A549 (cell line): ENCODE measurements around the gene DISP2. TPM values are rescaled to one million over a fixed set of nuclear protein-coding genes. Genes with fewer than 3 reads are reported as not detected.

Experiments
- ATAC-seq, 2 experiments: fragments of 200-7000 bp in 1 of 2; fragments of >200 bp in 1 of 2; cut with Nextera tagmentation in 1 of 2; cut with Tn5 transposase in 1 of 2; 3 replicates each; pipeline versions ENCODE4 v1.8.0 to v1.9.1; 2018 to 2020; ENCODE audit warnings: mild to moderate bottlenecking in 1 of 2, moderate library complexity in 1 of 2
- CTCF ChIA-PET: fragments of 300-600 bp; sonication (Branson Sonifier 250); formaldehyde crosslinking; extraction: SDS; loops from one replicate; lab custom pipeline; 2021; ENCODE audit warnings: antibody characterized with exemption, inconsistent platforms; lab: Yijun Ruan, JAX
- POLR2A ChIA-PET: fragments of 350-600 bp; formaldehyde crosslinking; extraction: SDS; loops from one replicate; lab custom pipeline; 2021; ENCODE audit warnings: antibody characterized with exemption, inconsistent platforms; lab: Yijun Ruan, JAX
- DNase-seq, 2 experiments: peaks; one replicate each; pipeline versions ENCODE4 v3.0.0 to v3.0.0-alpha.2; 2011 to 2016; ENCODE audit warnings: low read depth in 1 of 2, low spot score in 1 of 2
- FAIRE-seq: peaks from 2 replicates; lab custom pipeline; 2011; peaks lifted over from hg19 to GRCh38; lab: Jason Lieb, UNC
- H3K27ac ChIP-seq, 2 experiments: fragments of >200 bp; sonication (Bioruptor Twin); formaldehyde crosslinking; 3 replicates each; pipeline ENCODE4 v1.5.1; 2016 to 2017
- H3K4me1 ChIP-seq: fragments of >200 bp; sonication (Bioruptor Twin); formaldehyde crosslinking; 3 replicates; pipeline ENCODE4 v1.6.1; 2016
- H3K4me2 ChIP-seq: fragments of >200 bp; sonication (Bioruptor Twin); formaldehyde crosslinking; 3 replicates; pipeline ENCODE4 v1.6.1; 2016
- H3K4me3 ChIP-seq: fragments of >200 bp; sonication (Bioruptor Twin); formaldehyde crosslinking; 3 replicates; pipeline ENCODE4 v1.5.1; 2016
- H3K9me3 ChIP-seq: fragments of >200 bp; sonication (Bioruptor Twin); formaldehyde crosslinking; 3 replicates; pipeline ENCODE4 v1.6.1; 2016
- CBX2 ChIP-seq: fragments of 200-600 bp; sonication (generic); IDR thresholded peaks from 2 replicates; pipeline ENCODE4 v1.6.1; 2016; ENCODE audit warnings: low read depth, mild to moderate bottlenecking, borderline replicate concordance
- EHF ChIP-seq: fragments of 250-450 bp; sonication (Bioruptor Pico); IDR thresholded peaks from 2 replicates; pipeline ENCODE4 v1.5.0; 2020; ENCODE audit warnings: mild to moderate bottlenecking
- ESRRA ChIP-seq: fragments of 150-350 bp; IDR thresholded peaks from 2 replicates; pipeline ENCODE4 v1.6.1; 2014; ENCODE audit warnings: mild to moderate bottlenecking, low read length, borderline replicate concordance
- HDAC2 ChIP-seq: fragments of 200-600 bp; sonication (generic); IDR thresholded peaks from 2 replicates; pipeline ENCODE4 v1.6.1; 2016
- HOXB13 ChIP-seq: fragments of 250-450 bp; sonication (Bioruptor Pico); IDR thresholded peaks from 2 replicates; pipeline ENCODE4 v1.5.0; 2020; ENCODE audit warnings: low read depth, mild to moderate bottlenecking, moderate library complexity
- JUN ChIP-seq, 2 experiments: fragments of >200 bp; sonication (Bioruptor Twin); formaldehyde crosslinking; IDR thresholded peaks; 2 replicates in 1 of 2; 3 replicates in 1 of 2; pipeline ENCODE4 v1.6.1; 2016 to 2017
- JUNB ChIP-seq: fragments of >200 bp; sonication (Bioruptor Twin); formaldehyde crosslinking; IDR thresholded peaks from 2 replicates; pipeline ENCODE4 v1.6.1; 2016
- KDM1A ChIP-seq: fragments of 200-600 bp; sonication (generic); IDR thresholded peaks from 2 replicates; pipeline ENCODE4 v1.6.1; 2016; ENCODE audit warnings: low read depth, mild to moderate bottlenecking
- MAFK ChIP-seq: fragments of 450-650 bp; IDR thresholded peaks from 2 replicates; pipeline ENCODE4 v1.6.1; 2014; ENCODE audit not compliant: partially characterized antibody
- MAX ChIP-seq: IDR thresholded peaks from 2 replicates; pipeline ENCODE4 v1.6.1; 2012
- MAZ ChIP-seq: fragments of 150-350 bp; IDR thresholded peaks from 2 replicates; pipeline ENCODE4 v1.6.1; 2014; ENCODE audit warnings: antibody characterized with exemption, low read depth, low read length, borderline replicate concordance
- NR3C1 ChIP-seq: fragments of >200 bp; sonication (Bioruptor Twin); formaldehyde crosslinking; IDR thresholded peaks from 3 replicates; pipeline ENCODE4 v1.6.1; 2017
- POLR2A ChIP-seq: IDR thresholded peaks from 2 replicates; pipeline ENCODE4 v1.6.1; 2012; ENCODE audit warnings: mild to moderate bottlenecking, low read length
- POLR2AphosphoS2 ChIP-seq: conservative IDR thresholded peaks from 2 replicates; pipeline ENCODE4 v1.6.1; 2012; ENCODE audit warnings: low read length, improper control_type of control experiment, inconsistent platforms
- RAD21 ChIP-seq, 2 experiments: fragments of >200 bp in 1 of 2; sonication (Bioruptor Twin) in 1 of 2; formaldehyde crosslinking in 1 of 2; IDR thresholded peaks in 1 of 2; conservative IDR thresholded peaks in 1 of 2; 2 replicates in 1 of 2; 3 replicates in 1 of 2; pipeline ENCODE4 v1.6.1; 2012 to 2018; ENCODE audit warnings: inconsistent platforms in 1 of 2
- RNF2 ChIP-seq: fragments of 200-600 bp; sonication (generic); IDR thresholded peaks from 2 replicates; pipeline ENCODE4 v1.6.1; 2016; ENCODE audit warnings: low read depth, mild to moderate bottlenecking, antibody characterized with exemption, moderate library complexity, borderline replicate concordance
- SREBF2 ChIP-seq: fragments of 450-650 bp; IDR thresholded peaks from 2 replicates; pipeline ENCODE4 v1.6.1; 2014; ENCODE audit warnings: mild to moderate bottlenecking, moderate library complexity
- TFCP2L1 ChIP-seq: fragments of 250-450 bp; sonication (Bioruptor Pico); IDR thresholded peaks from 2 replicates; pipeline ENCODE4 v1.5.0; 2021; ENCODE audit warnings: mild to moderate bottlenecking
- TP53 ChIP-seq: fragments of 250-450 bp; sonication (Bioruptor Pico); IDR thresholded peaks from 2 replicates; pipeline ENCODE4 v1.5.0; 2021; ENCODE audit warnings: mild to moderate bottlenecking, moderate library complexity
- ZC3H11A ChIP-seq: fragments of 450-650 bp; IDR thresholded peaks from 2 replicates; pipeline ENCODE4 v1.6.1; 2014; ENCODE audit warnings: antibody characterized with exemption, mild to moderate bottlenecking
- WGBS: methylation state at CpG from one replicate; pipeline ENCODE4 v1.1.6; 2017; ENCODE audit errors: missing lambda C conversion rate; 5-methylcytosine and 5-hydroxymethylcytosine counted together
- polyA plus RNA-seq, 4 experiments: library from polyadenylated mRNA; depleted of rRNA in 3 of 4; stranded (reverse); fragments of >200 nt; fragmentation: RNase III in 1 of 4; extraction: RNeasy Plus Mini Kit Qiagen cat#74134 plus additional on column Dnase treatment in 1 of 4; gene quantifications; 2 replicates in 3 of 4; 3 replicates in 1 of 4; pipeline ENCODE4 v1.2.3, GENCODE V29; 2011 to 2017
- TF ChIP-seq, protein P1 (sequence below): IDR thresholded peaks from 2 replicates; pipeline ENCODE4 v1.6.1; 2012; ENCODE audit warnings: low read depth, borderline replicate concordance
- TF ChIP-seq, protein P2 (sequence below): fragments of >200 bp; sonication (Bioruptor Twin); formaldehyde crosslinking; IDR thresholded peaks from 2 replicates; pipeline ENCODE4 v1.6.1; 2016
- TF ChIP-seq, protein P3 (sequence below): IDR thresholded peaks from 2 replicates; pipeline ENCODE4 v1.6.1; 2012
- TF ChIP-seq, protein P4 (sequence below): fragments of >200 bp; sonication (Bioruptor Twin); formaldehyde crosslinking; IDR thresholded peaks from 3 replicates; pipeline ENCODE4 v1.5.1; 2016

The DISP2 gene
- polyA plus RNA-seq, 2 of the 4 experiments (the other 2 are of a cell fraction): 0.26 to 0.56 TPM

DNA sequence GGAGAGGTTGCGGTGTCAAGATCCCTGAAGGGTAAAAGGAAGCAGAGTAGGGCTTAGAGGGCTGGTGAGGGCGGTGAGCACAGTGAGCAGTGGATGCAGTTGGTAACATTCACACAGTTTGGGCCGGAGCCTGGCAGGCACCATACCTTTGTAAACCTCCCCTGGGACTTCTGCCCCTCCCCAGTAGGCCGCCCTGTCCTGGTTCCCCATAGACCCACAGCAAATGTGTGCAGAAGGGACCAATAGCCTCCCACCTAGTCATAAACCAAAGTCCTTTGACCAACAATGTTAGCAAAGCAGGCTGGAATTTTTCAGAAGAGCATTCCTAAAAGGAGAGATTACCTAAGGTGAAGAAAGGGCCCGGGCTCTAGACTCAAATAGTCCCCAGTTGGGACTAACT, 8.9 kb upstream of the DISP2 start:
- Histone ChIP-seq H3K4me1 (peaks cover 19% of the 10 kb centered on the region; the same call in 2 of the 3 replicates), H3K9me3 (no peaks in the 10 kb centered on the region)
- no peak for FAIRE-seq
- TF ChIP-seq, protein P1, sequence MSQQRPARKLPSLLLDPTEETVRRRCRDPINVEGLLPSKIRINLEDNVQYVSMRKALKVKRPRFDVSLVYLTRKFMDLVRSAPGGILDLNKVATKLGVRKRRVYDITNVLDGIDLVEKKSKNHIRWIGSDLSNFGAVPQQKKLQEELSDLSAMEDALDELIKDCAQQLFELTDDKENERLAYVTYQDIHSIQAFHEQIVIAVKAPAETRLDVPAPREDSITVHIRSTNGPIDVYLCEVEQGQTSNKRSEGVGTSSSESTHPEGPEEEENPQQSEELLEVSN: no peak
- TF ChIP-seq RNF2 (no peak), HDAC2 (no peak), CBX2 (no peak), TFCP2L1 (CRISPR knock-in tag) (no peak), EHF (no peak)
- TF ChIP-seq, protein P2, sequence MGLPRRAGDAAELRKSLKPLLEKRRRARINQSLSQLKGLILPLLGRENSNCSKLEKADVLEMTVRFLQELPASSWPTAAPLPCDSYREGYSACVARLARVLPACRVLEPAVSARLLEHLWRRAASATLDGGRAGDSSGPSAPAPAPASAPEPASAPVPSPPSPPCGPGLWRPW: no peak
- TF ChIP-seq, protein P3, sequence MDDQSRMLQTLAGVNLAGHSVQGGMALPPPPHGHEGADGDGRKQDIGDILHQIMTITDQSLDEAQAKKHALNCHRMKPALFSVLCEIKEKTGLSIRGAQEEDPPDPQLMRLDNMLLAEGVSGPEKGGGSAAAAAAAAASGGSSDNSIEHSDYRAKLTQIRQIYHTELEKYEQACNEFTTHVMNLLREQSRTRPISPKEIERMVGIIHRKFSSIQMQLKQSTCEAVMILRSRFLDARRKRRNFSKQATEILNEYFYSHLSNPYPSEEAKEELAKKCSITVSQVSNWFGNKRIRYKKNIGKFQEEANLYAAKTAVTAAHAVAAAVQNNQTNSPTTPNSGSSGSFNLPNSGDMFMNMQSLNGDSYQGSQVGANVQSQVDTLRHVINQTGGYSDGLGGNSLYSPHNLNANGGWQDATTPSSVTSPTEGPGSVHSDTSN: no peak
- TF ChIP-seq, all 56 proteins: peak for 0
- Histone ChIP-seq H3K4me2 (no peak overlapping the region), H3K4me3 (no peak overlapping the region), H3K27ac (no peak overlapping the region)
- DNase-seq (no peak), ATAC-seq (no peak)
- WGBS: 73% methylated on average over 5 of the region's 5 CpGs
- POLR2A ChIA-PET: no interaction called here
- CTCF ChIA-PET: interaction anchor here (0.6 to 7.0 kb wide), 5 partner anchors 10 to 73 kb away, joined by 3 to 49 read pairs (median 7); partner anchors contain the start of gene CCDC9B

GRCh38 chr15:40352281-40352901, 5.6 kb upstream of the DISP2 start:
- H3K27ac ChIP-seq: no peak overlapping the region
- H3K4me1 ChIP-seq: peaks cover 6% of the 10 kb centered on the region; the same call in 1 of the 3 replicates
- TF ChIP-seq ZC3H11A (no peak), SREBF2 (no peak), JUNB (no peak), CBX2 (no peak), EHF (no peak), TP53 (CRISPR knock-in tag) (no peak), HDAC2 (no peak), MAFK (no peak), MAX (no peak), NR3C1 (no peak), RAD21 (conservative IDR thresholded peaks at IDR 0.05 in 1 of 2, IDR thresholded peaks at IDR 0.05 in 1 of 2) (no peak), JUN (IDR thresholded peaks at IDR 0.05) (no peak), KDM1A (no peak), MAZ (no peak), ESRRA (no peak), POLR2A (no peak), POLR2AphosphoS2 (no peak), HOXB13 (CRISPR knock-in tag) (no peak)
- TF ChIP-seq, protein P4, sequence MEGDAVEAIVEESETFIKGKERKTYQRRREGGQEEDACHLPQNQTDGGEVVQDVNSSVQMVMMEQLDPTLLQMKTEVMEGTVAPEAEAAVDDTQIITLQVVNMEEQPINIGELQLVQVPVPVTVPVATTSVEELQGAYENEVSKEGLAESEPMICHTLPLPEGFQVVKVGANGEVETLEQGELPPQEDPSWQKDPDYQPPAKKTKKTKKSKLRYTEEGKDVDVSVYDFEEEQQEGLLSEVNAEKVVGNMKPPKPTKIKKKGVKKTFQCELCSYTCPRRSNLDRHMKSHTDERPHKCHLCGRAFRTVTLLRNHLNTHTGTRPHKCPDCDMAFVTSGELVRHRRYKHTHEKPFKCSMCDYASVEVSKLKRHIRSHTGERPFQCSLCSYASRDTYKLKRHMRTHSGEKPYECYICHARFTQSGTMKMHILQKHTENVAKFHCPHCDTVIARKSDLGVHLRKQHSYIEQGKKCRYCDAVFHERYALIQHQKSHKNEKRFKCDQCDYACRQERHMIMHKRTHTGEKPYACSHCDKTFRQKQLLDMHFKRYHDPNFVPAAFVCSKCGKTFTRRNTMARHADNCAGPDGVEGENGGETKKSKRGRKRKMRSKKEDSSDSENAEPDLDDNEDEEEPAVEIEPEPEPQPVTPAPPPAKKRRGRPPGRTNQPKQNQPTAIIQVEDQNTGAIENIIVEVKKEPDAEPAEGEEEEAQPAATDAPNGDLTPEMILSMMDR: no peak
- POLR2A ChIA-PET: no interaction called here
- WGBS: 76% methylated on average over 7 of the region's 7 CpGs
- no peak for ATAC-seq
- DNase-seq: no peak
- H3K4me3 ChIP-seq: no peak overlapping the region
- no peaks in the 10 kb centered on the region for H3K9me3 ChIP-seq
- CTCF ChIA-PET: interaction anchor here (0.7 to 7.0 kb wide), 6 partner anchors 9 to 77 kb away, joined by 3 to 49 read pairs (median 12); partner anchors contain the start of gene CCDC9B
- no peak overlapping the region for H3K4me2 ChIP-seq
- FAIRE-seq: no peak
